Smooth muscle cell (in vitro differentiated cells): ENCODE data around the gene SCARF2. TPM values are rescaled to one million over a fixed set of nuclear protein-coding genes. Genes with fewer than 3 reads are reported as not detected.

ENCODE experiments used
- DNase-seq: peaks from one replicate; lab custom pipeline; 2025; ENCODE audit not compliant: unreplicated experiment; lab: John Stamatoyannopoulos, UW
- H2AFZ ChIP-seq: fragments of 200-600 bp; sonication (generic); 2 replicates; pipeline ENCODE4 v1.6.0; 2016; ENCODE audit warnings: antibody characterized with exemption, low read depth, mild to moderate bottlenecking
- H3F3A ChIP-seq: fragments of 200-600 bp; sonication (generic); 2 replicates; pipeline ENCODE4 v1.6.0; 2017; ENCODE audit warnings: antibody characterized with exemption, low read depth
- H3K27ac ChIP-seq: fragments of 200-600 bp; sonication (generic); 2 replicates; pipeline ENCODE4 v1.5.1; 2016; ENCODE audit warnings: low read depth, mild to moderate bottlenecking
- H3K27me3 ChIP-seq: fragments of 200-600 bp; sonication (generic); 2 replicates; pipeline ENCODE4 v1.6.1; 2016; ENCODE audit warnings: low read depth, mild to moderate bottlenecking
- H3K36me3 ChIP-seq: fragments of 200-600 bp; sonication (generic); 2 replicates; pipeline ENCODE4 v1.5.1; 2016; ENCODE audit warnings: low read depth
- H3K4me1 ChIP-seq: fragments of 200-600 bp; sonication (generic); 2 replicates; pipeline ENCODE4 v1.5.1; 2016; ENCODE audit warnings: low read depth
- H3K4me2 ChIP-seq: fragments of 200-600 bp; sonication (generic); 2 replicates; pipeline ENCODE4 v1.6.0; 2016; ENCODE audit warnings: mild to moderate bottlenecking
- H3K4me3 ChIP-seq: fragments of 200-600 bp; sonication (generic); 2 replicates; pipeline ENCODE4 v1.5.1; 2016; ENCODE audit warnings: mild to moderate bottlenecking
- H3K79me2 ChIP-seq: fragments of 200-600 bp; sonication (generic); 2 replicates; pipeline ENCODE4 v1.6.0; 2016; ENCODE audit warnings: low read depth, mild to moderate bottlenecking
- H3K9ac ChIP-seq: fragments of 200-600 bp; sonication (generic); 2 replicates; pipeline ENCODE4 v1.6.0; 2016; ENCODE audit warnings: low read depth
- H3K9me3 ChIP-seq: fragments of 200-600 bp; sonication (generic); replicated peaks from 2 replicates; pipeline ENCODE4 v1.5.1; 2016; ENCODE audit warnings: low read depth
- H4K20me1 ChIP-seq: fragments of 200-600 bp; sonication (generic); 2 replicates; pipeline ENCODE4 v1.6.0; 2016; ENCODE audit warnings: low read depth
- WGBS: methylation state at CpG from one replicate; pipeline ENCODE4 v1.1.7; 2016; ENCODE audit warnings: low lambda C conversion rate; 5-methylcytosine and 5-hydroxymethylcytosine counted together
- polyA plus RNA-seq: library from polyadenylated mRNA; unstranded; fragments of >200 nt; fragmentation: Nextera tagmentation; extraction: Ambion mirVana; gene quantifications from 2 replicates; pipeline ENCODE4 v1.2.1, GENCODE V29; 2016
- total RNA-seq: library from RNA; depleted of rRNA; stranded (reverse); fragments of >200 nt; gene quantifications from 2 replicates; pipeline ENCODE4 v1.2.3, GENCODE V29; 2014
- TF ChIP-seq, protein P1 (sequence below): fragments of 200-600 bp; sonication (generic); IDR thresholded peaks from 2 replicates; pipeline ENCODE4 v1.5.1; 2017; ENCODE audit warnings: borderline replicate concordance, mild to moderate bottlenecking, antibody characterized with exemption; ENCODE audit not compliant: insufficient read depth, poor library complexity, severe bottlenecking

Gene SCARF2
- total and polyA plus RNA-seq, 2 experiments from 2014 or later = 30.9 to 89.8 TPM

DNA sequence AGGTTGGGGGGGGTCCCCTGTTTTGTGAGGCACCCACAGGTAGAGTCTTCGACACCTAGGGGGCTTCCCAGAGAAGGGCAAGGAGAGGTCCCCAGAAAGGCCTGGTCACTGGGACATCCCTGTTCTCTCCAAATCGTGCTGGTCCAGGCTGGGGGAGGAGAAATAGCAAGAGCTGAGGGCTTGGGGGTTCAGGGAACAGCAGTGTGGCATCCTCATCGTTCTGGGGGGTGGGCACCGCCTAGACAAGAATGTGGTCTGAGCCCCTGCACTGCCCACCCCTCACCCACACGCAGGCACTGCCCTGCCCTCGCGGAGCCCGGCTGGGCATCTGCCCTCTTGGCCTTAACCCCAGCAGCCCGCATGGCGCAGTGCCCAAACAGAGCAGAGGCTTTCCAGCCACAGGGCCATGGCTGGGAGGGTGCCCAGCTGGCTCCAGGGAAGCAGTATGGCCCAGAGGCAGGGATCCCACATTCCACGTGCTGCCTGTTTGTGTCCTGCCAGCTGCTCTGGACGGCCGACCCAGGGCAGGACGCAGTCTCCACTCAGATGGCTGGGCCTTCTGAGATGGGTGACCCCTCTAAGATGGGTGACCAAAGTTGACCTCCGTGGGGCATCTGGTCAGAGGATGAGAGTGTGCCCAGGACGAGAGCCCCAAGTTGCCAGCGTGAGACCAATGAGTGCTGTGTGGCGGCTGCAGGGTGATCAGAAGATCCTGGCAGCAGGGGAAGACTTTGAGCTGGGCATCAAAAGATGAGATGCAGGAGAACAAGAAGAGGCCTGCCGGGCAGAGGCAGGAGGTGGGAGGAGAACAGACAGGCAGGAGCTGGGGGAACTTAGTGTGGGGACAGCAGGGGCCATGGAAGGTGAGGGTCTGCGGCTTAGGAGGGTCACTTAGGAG lies 14.4 kb downstream of the SCARF2 start:
- H3K79me2 ChIP-seq = no peaks in the 10 kb centered on the region
- H2AFZ ChIP-seq = no peak overlapping the region
- H3K9ac ChIP-seq = peak overlapping the region; percentile 68
- 89% methylated on average over 18 of the region's 20 CpGs for WGBS
- peak overlapping the region; percentile 33 for H3K4me2 ChIP-seq
- no peak overlapping the region for H3K4me3 ChIP-seq
- H3K27me3 ChIP-seq = no peaks in the 10 kb centered on the region
- no peak for DNase-seq
- peak overlapping the region; percentile 86 for H3K27ac ChIP-seq
- H4K20me1 ChIP-seq = peaks cover 12% of the 10 kb centered on the region
- H3K36me3 ChIP-seq = no peaks in the 10 kb centered on the region
- H3K4me1 ChIP-seq = no peaks in the 10 kb centered on the region
- peaks cover 16% of the 10 kb centered on the region for H3F3A ChIP-seq
- TF ChIP-seq, protein P1, sequence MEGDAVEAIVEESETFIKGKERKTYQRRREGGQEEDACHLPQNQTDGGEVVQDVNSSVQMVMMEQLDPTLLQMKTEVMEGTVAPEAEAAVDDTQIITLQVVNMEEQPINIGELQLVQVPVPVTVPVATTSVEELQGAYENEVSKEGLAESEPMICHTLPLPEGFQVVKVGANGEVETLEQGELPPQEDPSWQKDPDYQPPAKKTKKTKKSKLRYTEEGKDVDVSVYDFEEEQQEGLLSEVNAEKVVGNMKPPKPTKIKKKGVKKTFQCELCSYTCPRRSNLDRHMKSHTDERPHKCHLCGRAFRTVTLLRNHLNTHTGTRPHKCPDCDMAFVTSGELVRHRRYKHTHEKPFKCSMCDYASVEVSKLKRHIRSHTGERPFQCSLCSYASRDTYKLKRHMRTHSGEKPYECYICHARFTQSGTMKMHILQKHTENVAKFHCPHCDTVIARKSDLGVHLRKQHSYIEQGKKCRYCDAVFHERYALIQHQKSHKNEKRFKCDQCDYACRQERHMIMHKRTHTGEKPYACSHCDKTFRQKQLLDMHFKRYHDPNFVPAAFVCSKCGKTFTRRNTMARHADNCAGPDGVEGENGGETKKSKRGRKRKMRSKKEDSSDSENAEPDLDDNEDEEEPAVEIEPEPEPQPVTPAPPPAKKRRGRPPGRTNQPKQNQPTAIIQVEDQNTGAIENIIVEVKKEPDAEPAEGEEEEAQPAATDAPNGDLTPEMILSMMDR = no peak
- H3K9me3 ChIP-seq = no peaks in the 10 kb centered on the region

DNA sequence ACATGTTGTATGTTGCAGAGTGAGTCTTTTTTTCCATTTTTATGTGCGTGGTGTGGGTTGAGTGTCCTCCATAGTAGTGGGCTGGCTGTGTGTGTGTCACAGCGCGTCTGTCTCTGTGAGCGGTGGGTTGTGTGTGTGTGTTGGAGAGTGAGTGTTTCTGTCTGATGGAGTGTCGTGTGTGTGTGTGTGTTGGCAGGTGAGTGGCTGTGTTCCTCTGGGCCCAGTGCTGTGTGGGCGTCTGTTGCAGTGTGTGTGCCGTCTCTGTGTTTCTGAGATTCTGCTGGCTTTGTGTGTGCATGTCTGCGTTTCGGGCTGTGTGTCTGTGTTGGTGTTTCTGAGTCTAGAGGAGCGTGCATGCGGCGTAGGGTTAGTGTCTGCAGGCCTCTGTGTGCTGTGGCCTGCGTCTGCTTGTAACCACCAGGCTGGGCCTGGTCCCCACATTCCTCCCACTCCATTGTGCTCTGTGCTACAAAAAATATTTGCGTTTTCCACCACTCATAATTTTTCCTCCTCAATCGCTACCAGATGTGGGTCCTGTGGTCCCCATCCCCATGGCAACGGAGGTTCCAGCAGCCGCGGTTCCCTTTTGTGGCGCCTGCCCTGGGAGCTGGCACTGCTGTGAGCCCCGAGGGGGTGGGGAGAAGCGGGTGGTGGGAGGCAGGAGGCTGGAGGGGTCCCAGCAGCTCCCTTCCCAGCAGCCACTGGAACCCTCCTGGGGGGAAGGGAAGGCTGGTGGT lies 15.2 kb downstream of the SCARF2 start:
- H3K4me1 ChIP-seq = no peaks in the 10 kb centered on the region
- peak overlapping the region; percentile 68 for H3K9ac ChIP-seq
- no peak overlapping the region for H3K4me3 ChIP-seq
- H3K27me3 ChIP-seq = no peaks in the 10 kb centered on the region
- H3K36me3 ChIP-seq = no peaks in the 10 kb centered on the region
- no peak for DNase-seq
- TF ChIP-seq, protein P1 = no peak
- peaks cover 6% of the 10 kb centered on the region for H4K20me1 ChIP-seq
- peaks cover 16% of the 10 kb centered on the region for H3F3A ChIP-seq
- WGBS = 33% methylated on average over 20 of the region's 21 CpGs
- H3K9me3 ChIP-seq = no peaks in the 10 kb centered on the region
- no peaks in the 10 kb centered on the region for H3K79me2 ChIP-seq
- H3K4me2 ChIP-seq = peak overlapping the region; percentile 33
- H3K27ac ChIP-seq = peak overlapping the region; percentile 86
- no peak overlapping the region for H2AFZ ChIP-seq

DNA sequence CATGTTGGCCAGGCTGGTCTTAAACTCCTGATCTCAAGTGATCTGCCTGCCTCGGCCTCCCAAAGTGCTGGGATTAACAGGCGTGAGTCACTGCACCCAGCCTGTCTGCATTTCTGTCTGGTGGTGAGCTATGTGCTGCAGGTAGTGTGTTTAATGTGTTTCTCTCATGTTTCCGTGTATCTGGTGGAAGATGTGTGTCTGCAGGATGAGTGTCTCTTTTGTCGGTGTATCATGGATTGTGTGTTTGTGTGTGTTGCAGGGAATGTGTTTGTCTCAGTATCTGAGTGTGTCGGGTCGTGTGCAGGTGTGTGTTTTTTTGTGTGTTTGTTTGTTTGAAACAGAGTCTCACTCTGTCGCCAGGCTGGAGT lies 16.1 kb downstream of the SCARF2 start:
- no peaks in the 10 kb centered on the region for H4K20me1 ChIP-seq
- peak overlapping the region; percentile 86 for H3K27ac ChIP-seq
- peaks cover 16% of the 10 kb centered on the region for H3F3A ChIP-seq
- H3K36me3 ChIP-seq = no peaks in the 10 kb centered on the region
- no peak overlapping the region for H3K4me3 ChIP-seq
- 66% methylated on average over 7 of the region's 7 CpGs for WGBS
- no peak overlapping the region for H2AFZ ChIP-seq
- no peak overlapping the region for H3K4me2 ChIP-seq
- no peaks in the 10 kb centered on the region for H3K9me3 ChIP-seq
- no peaks in the 10 kb centered on the region for H3K4me1 ChIP-seq
- H3K27me3 ChIP-seq = no peaks in the 10 kb centered on the region
- no peaks in the 10 kb centered on the region for H3K79me2 ChIP-seq
- H3K9ac ChIP-seq = peak overlapping the region; percentile 68
- DNase-seq = no peak
- TF ChIP-seq, protein P1 = no peak
